NCI-H524 treated with DMSO at 0.1 percent for 48 hours (cell line): Measurements from ENCODE around the gene KLHL36.
"Not testable (repeated sequence)": the region's sequence is repeated elsewhere in the genome, so short reads cannot be mapped to it uniquely, and the experiment has no call there.

ENCODE experiments used
- DNase-seq: peaks from one replicate; lab custom pipeline; 2025; lab: John Stamatoyannopoulos, UW

Gene KLHL36

GRCh38 chr16:84616515-84616914, 31.8 kb upstream of the KLHL36 start:
- DNase-seq, result no peak

- DNase-seq, result no peak
These were observed 31.1 kb upstream of the KLHL36 start for GRCh38 chr16:84617041-84617790.

- DNase-seq, result peak; percentile 65
These were observed 30.3 kb upstream of the KLHL36 start, which contains the start of gene COTL1 for GRCh38 chr16:84617791-84618580. Gene COTL1, minus strand, starts transcription at chr16:84618078. Its CDS starts 164 bp downstream, at chr16:84617914.

GRCh38 chr16:84618581-84619460, 29.5 kb upstream of the KLHL36 start:
- DNase-seq, result no peak

- DNase-seq, result not testable (repeated sequence)
These were observed 27.4 kb upstream of the KLHL36 start for GRCh38 chr16:84620913-84621312.

GRCh38 chr16:84625556-84625955, 22.8 kb upstream of the KLHL36 start:
- DNase-seq, result no peak

GRCh38 chr16:84628226-84628731, 20.0 kb upstream of the KLHL36 start:
- no peak for DNase-seq

- no peak for DNase-seq
These were observed 18.7 kb upstream of the KLHL36 start for GRCh38 chr16:84629580-84629979.

- no peak for DNase-seq
These were observed 18.3 kb upstream of the KLHL36 start for GRCh38 chr16:84630009-84630408.

GRCh38 chr16:84630446-84631152, 17.7 kb upstream of the KLHL36 start:
- no peak for DNase-seq

GRCh38 chr16:84631153-84631466, 17.2 kb upstream of the KLHL36 start:
- DNase-seq, result no peak

- DNase-seq, result no peak
These were observed 16.4 kb upstream of the KLHL36 start for GRCh38 chr16:84631886-84632285.

GRCh38 chr16:84632862-84633261, 15.4 kb upstream of the KLHL36 start:
- not testable (repeated sequence) for DNase-seq

GRCh38 chr16:84633622-84634021, 14.7 kb upstream of the KLHL36 start:
- no peak for DNase-seq

- DNase-seq, result no peak
These were observed 12.6 kb upstream of the KLHL36 start for GRCh38 chr16:84635702-84636101.

GRCh38 chr16:84637709-84638108, 10.6 kb upstream of the KLHL36 start:
- no peak for DNase-seq

- DNase-seq, result no peak
These were observed 10.0 kb upstream of the KLHL36 start for GRCh38 chr16:84638231-84638806.

GRCh38 chr16:84640145-84640544, 8.2 kb upstream of the KLHL36 start:
- DNase-seq, result no peak

GRCh38 chr16:84641643-84642358, 6.5 kb upstream of the KLHL36 start:
- no peak for DNase-seq

GRCh38 chr16:84643180-84643583, 5.1 kb upstream of the KLHL36 start:
- peak; percentile 70 for DNase-seq
